Activated naive CD8-positive, alpha-beta T cell treated with anti-CD3 and anti-CD28 coated beads, Interleukin-2, amount 50 U/mL, for 24 hours (primary cell): ENCODE results near the gene UGT1A1.

Experiments used
- ATAC-seq: fragments of 150-1000 bp; cut with Tn5 transposase; one replicate; pipeline ENCODE4 v1.10.0; 2021
- DNase-seq: peaks from one replicate; pipeline ENCODE4 v3.0.0; 2021
- H3K27ac Mint-ChIP-seq: one replicate; pipeline ENCODE4 v1.8.0; 2021; ENCODE audit warnings: mild to moderate bottlenecking, mixed read lengths
- H3K27me3 Mint-ChIP-seq: one replicate; pipeline ENCODE4 v1.8.0; 2021; ENCODE audit warnings: mixed read lengths
- H3K36me3 Mint-ChIP-seq: one replicate; pipeline ENCODE4 v1.8.0; 2021; ENCODE audit warnings: low read depth, mixed read lengths
- H3K4me1 Mint-ChIP-seq: one replicate; pipeline ENCODE4 v1.8.0; 2021; ENCODE audit warnings: mixed read lengths
- H3K4me3 Mint-ChIP-seq: one replicate; pipeline ENCODE4 v1.8.0; 2021; ENCODE audit warnings: mild to moderate bottlenecking, moderate library complexity, mixed read lengths
- H3K9me3 Mint-ChIP-seq: one replicate; pipeline ENCODE4 v1.8.0; 2021; ENCODE audit warnings: mixed read lengths

The UGT1A1 gene

DNA sequence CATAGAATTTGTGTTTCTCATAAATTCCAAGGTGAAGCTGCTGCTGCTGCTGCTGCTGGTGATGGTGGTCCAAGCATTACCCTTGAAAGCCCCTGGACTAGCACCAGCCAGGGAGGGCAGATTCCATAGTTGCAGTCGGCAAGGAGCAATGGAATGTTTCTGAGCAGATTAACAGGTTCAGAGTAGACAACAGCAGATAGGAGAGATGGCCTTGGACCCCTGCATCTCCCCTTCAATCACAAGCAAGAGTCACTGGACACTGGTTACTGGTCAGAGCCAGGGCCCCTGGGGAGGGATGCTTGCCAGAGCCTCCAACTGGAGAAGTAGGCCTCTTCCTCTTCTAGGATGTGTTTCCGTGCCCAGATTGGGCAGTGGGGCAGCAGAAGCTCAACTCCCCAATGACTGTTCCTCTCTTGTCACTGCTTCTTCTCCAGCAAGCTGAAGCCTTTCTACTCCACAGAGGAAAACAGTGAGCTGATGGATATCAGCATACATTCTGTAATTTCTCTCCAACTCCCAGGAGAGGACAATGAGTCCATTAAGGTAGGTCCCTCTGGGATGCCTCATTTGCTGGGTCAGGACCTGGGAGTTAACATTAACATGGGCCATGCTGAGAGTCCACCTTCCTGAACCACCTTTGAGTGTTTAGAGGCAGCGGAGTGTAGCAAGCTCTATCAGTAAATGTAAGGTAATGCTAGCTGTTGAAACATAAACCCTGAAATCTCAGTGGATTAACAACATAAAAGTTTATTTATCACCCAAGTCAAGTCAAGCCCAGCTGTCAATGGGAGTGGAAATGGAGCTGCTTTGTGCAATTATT, 53.4 kb downstream of the UGT1A1 start:
- H3K9me3 Mint-ChIP-seq, result no peaks in the 10 kb centered on the region
- peaks cover 10% of the 10 kb centered on the region for H3K27me3 Mint-ChIP-seq
- DNase-seq (no peak), ATAC-seq (no peak)
- H3K27ac Mint-ChIP-seq, result no peak overlapping the region
- no peaks in the 10 kb centered on the region for H3K36me3 Mint-ChIP-seq
- no peaks in the 10 kb centered on the region for H3K4me1 Mint-ChIP-seq
- no peak overlapping the region for H3K4me3 Mint-ChIP-seq

DNA sequence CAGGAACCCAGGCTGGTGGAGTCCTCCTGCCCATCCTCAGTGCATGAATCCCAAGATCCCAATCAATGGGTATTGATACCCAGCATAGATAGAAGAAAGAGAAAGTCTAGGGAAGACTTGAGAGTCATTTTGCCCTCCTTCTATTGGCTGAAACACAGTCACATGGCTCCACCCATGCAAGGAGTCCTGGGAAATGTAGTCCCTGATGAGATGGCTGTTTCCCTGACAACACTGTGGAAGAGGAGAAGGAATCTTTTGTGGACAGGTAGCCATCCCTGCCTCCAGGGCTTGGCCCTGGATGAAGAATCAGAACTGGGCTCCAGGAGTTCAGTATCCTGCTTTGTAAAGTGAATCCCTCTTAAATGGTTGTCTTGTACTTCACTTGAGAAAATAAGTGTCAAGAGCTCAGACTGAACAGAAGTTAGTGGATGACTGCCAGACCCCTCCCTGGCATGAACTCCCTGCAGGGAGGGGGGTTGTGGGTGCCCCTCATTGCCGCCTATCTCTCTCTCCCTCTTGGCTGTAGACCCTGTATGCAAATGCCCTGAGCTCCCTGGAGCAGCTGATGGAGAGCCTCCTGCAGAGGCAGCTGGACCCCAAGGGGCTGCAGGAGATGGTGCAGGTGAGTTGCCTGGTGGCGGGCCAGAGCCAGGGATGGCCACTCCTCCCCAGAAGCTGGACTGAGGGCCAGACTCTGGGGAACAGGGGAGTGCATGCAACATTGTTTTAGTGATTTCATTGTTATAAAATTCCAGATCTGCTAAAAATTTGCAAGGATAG, 54.2 kb downstream of the UGT1A1 start:
- no peak overlapping the region for H3K4me3 Mint-ChIP-seq
- no peaks in the 10 kb centered on the region for H3K9me3 Mint-ChIP-seq
- H3K36me3 Mint-ChIP-seq, result no peaks in the 10 kb centered on the region
- no peak for DNase-seq
- ATAC-seq, result no peak
- peaks cover 10% of the 10 kb centered on the region for H3K27me3 Mint-ChIP-seq
- no peak overlapping the region for H3K27ac Mint-ChIP-seq
- no peaks in the 10 kb centered on the region for H3K4me1 Mint-ChIP-seq

DNA sequence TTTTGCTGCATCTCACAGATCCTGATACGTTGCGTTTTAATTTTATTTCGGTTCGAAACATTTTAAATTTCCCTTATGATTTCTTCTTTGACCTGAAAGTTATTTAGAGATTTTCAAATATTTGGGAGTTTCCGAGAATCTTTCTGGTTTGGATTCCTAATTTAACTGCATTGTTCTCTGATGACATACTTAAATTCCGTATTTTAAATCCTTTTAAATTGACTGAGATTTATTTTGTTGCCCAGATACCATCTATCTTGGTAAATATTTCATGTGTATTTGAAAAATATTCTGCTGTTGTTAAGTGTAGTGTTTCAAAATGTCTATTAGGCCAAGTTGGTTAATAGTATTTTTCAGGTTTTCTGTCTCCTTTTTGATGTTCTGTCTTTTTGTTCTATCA, 55.8 kb downstream of the UGT1A1 start:
- Mint-ChIP-seq H3K4me3 (no peak overlapping the region), H3K4me1 (no peaks in the 10 kb centered on the region), H3K9me3 (no peaks in the 10 kb centered on the region), H3K36me3 (no peaks in the 10 kb centered on the region), H3K27ac (no peak overlapping the region), H3K27me3 (peaks cover 5% of the 10 kb centered on the region)
- DNase-seq (no peak), ATAC-seq (no peak)

DNA sequence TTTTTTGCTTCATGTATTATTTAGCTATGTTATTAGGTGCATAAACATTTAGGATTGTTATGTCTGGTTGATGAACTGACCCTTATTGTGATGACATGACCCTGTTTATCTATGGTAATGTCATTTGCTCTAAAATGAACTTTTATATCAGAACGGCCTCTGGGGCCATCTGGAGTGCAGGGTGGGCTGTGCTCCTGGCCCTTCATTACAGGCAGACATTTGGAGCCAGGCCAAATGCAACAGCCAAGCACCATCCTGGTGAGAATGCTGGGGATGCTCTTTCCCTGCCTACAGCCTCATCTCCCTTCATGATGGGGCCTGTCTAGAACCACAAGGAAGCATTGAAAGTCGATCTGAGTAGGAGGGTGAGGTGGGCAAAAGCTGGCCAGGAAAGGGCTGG, 56.3 kb downstream of the UGT1A1 start:
- H3K4me3 Mint-ChIP-seq, result no peak overlapping the region
- peaks cover 5% of the 10 kb centered on the region for H3K27me3 Mint-ChIP-seq
- DNase-seq (no peak), ATAC-seq (no peak)
- no peaks in the 10 kb centered on the region for H3K4me1 Mint-ChIP-seq
- no peaks in the 10 kb centered on the region for H3K36me3 Mint-ChIP-seq
- H3K9me3 Mint-ChIP-seq, result no peaks in the 10 kb centered on the region
- no peak overlapping the region for H3K27ac Mint-ChIP-seq

DNA sequence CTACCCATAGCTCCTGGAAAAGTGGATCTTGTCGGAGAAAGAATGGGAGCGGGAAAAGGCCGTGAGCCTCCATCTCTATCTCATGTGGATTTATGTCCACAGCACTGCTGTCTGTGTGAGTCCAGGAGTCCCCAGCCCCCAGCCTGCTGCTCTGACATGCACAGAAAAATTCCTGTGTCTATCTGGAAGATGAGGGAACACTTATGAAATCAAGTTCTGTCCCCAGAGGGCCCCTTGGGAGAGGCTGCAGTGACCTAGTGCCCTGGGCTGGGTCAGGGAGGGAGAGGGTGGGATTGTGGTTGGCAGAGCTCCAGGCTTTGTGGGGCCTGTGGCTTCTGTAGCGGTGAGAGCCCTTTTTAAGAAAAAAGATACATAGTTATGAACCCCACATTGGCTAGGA, 56.7 kb downstream of the UGT1A1 start:
- Mint-ChIP-seq H3K4me3 (no peak overlapping the region), H3K9me3 (no peaks in the 10 kb centered on the region), H3K27ac (no peak overlapping the region), H3K4me1 (no peaks in the 10 kb centered on the region), H3K36me3 (no peaks in the 10 kb centered on the region), H3K27me3 (peaks cover 5% of the 10 kb centered on the region)
- ATAC-seq (no peak), DNase-seq (no peak)

DNA sequence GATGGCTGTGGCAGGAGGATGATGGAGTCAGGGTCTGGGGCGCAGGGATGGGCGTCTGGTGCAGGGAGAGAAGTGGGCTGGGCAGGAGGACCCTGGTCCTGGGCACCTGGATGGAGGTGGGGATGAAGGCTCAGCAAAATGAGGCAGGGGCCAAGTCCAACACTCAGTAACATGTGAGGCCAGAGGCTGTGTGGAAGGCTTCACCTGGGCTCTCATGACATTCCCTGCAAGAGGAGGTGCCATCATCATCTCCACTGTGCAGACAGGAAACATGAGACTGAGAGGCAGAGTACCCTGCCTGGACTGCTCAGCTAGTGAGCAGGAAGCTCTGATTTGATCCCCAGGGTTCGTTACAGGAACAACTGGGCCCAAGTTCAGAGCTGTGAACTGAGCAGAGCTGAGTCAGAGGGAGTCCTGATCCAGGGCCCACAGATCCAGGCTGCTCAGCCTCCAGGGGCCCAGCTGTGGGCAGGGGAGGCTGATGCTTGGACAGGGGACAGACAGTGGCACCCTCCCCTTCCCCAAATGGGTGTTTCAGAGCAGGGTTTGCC, 57.4 kb downstream of the UGT1A1 start:
- Mint-ChIP-seq H3K4me1 (no peaks in the 10 kb centered on the region), H3K27me3 (peaks cover 3% of the 10 kb centered on the region), H3K27ac (no peak overlapping the region), H3K9me3 (no peaks in the 10 kb centered on the region), H3K36me3 (no peaks in the 10 kb centered on the region), H3K4me3 (no peak overlapping the region)
- no peak for ATAC-seq
- no peak for DNase-seq

DNA sequence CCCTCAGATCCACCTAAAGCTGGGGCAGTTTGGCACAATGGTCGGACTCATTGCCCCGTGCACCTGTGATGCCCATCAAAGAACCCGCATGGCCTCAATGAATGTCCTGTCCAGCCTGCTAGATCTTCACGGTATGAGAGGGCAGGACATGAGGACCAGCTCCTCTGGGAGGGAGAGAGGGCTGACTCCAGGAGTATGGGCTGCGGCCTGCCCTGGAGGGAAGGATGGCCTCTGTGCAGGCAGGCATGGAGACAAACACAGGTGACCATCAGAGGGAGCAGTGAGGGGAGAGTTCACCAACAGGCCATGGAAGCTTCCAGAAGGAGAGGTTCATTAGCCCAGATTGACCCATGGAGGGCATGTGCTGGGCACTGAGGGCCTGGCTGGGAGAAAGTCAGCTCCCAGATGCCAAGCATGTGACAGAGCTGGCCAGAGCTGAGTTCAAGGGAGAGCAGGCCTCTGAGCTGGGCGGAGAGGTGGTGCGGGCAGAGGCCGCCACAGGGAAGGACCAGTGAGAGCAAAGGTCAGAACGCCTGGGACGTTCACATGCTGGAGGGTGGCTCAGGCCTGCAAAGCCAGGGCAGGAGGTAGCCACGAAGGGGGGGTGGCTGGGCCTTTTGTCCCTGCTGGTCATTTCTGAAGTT, 58.0 kb downstream of the UGT1A1 start:
- no peak overlapping the region for H3K27ac Mint-ChIP-seq
- no peak overlapping the region for H3K4me3 Mint-ChIP-seq
- no peaks in the 10 kb centered on the region for H3K9me3 Mint-ChIP-seq
- H3K36me3 Mint-ChIP-seq, result no peaks in the 10 kb centered on the region
- peaks cover 3% of the 10 kb centered on the region for H3K27me3 Mint-ChIP-seq
- DNase-seq (no peak), ATAC-seq (no peak)
- H3K4me1 Mint-ChIP-seq, result no peaks in the 10 kb centered on the region

DNA sequence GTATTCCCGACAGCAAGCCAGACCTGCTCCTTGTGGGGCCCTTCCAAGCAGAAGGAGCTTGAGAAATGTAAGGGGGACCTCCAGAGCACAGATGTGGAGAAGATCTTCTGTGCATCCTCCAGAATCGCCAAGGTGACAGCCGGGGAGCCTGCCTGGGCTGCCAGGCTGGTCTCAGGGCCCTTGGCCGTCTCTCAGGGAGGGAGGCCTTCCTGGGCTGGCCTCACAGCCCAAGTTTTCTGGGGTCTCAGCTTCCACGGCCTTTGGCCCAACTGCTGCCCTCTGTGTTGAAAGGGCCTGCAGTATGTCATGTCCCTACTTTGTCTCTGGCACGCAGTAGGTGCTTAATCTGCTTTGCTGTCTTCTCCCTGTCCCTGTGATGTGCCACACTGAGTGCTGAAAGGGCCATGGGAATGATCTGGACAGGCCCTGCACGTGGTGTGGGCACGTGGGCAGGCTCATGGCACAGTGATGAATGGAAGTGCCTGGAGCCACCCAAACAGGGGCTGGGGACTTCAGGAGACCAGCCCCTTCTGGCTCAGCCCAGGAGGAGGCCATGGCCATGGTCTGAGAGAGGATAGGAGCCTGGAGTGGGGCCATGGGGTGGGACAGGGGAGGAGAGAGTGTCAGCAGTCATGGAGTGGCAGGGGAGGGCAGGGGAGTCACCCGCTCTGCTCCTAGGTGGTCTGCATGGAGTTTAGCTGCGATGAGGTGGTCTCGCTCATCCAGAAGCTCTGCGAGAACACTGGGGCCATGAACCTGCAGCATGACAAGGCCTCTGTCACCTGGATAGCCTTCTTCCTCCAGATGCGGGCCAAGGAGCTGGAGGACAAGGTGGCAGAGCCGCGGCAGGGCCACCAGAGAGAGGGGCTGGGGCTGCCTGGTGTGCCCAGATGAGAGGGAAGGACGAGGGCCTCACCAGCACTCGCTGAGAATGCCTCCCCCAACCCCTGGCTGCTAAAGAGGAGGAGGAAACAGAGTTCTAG, 58.9 kb downstream of the UGT1A1 start:
- no peak overlapping the region for H3K4me3 Mint-ChIP-seq
- H3K27me3 Mint-ChIP-seq, result peaks cover 3% of the 10 kb centered on the region
- no peaks in the 10 kb centered on the region for H3K9me3 Mint-ChIP-seq
- ATAC-seq, result no peak
- H3K27ac Mint-ChIP-seq, result no peak overlapping the region
- DNase-seq, result no peak
- no peaks in the 10 kb centered on the region for H3K4me1 Mint-ChIP-seq
- H3K36me3 Mint-ChIP-seq, result no peaks in the 10 kb centered on the region

DNA sequence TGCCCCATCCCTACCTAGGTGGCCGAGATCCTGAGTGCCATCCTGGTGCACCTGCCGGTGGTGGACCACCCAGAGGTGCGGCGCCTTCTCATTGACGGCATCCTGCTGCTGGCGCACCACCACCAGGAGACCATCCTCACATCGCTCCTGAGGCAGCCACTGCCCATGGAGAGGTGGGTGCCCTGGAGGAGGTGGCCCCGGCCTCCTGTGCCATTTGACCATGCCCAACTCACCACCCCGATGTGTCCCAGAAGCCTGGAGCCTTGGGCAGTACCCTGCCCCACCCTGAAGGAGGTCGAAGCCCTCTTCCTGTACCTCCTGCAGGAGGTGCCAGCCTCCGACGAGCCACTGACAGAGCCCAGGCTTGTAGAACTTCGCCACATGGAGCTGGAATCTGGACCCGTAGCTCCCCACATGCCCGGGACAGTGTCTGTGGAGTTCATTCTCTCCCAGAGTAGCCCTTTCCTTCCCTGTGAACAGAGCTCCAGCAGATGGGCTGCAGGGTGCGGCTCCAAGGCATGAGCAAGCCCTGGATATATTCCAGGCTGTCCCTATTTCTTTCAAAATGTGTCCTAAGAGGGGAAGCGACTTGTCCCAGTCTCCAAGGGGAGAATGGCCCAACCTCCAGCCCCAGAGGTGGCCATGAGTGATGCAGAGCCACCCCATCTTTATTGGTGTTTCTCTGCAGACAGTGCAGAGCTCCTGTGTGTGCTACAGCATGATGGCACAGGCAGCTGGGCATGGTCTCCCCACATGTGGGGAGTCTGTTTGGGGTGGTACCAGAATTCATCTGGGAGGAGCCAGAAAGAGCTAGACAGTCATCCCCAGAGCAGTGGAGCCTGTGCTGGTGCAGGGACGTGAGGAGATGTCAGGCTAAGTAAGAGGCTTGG, 60.1 kb downstream of the UGT1A1 start:
- DNase-seq (no peak), ATAC-seq (no peak)
- no peak overlapping the region for H3K27ac Mint-ChIP-seq
- no peaks in the 10 kb centered on the region for H3K36me3 Mint-ChIP-seq
- H3K4me3 Mint-ChIP-seq, result no peak overlapping the region
- no peaks in the 10 kb centered on the region for H3K9me3 Mint-ChIP-seq
- H3K27me3 Mint-ChIP-seq, result peaks cover 3% of the 10 kb centered on the region
- H3K4me1 Mint-ChIP-seq, result no peaks in the 10 kb centered on the region

DNA sequence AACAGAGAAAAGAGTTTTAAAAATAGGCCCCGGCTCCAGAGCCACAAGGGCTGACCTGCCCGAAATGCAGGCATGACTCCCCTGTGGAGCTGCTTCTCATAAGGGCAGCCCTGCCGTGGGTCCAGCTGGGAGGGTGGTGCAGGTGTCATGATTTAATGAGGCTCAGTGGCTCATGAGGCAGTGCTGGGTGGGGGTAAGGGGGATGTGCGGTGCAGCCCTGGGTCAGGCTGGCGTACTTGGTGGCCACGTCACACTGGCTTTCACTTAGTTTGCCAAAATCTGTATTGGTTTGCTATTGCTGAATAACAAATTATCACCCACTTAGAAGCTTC, 60.7 kb downstream of the UGT1A1 start:
- Mint-ChIP-seq H3K9me3 (no peaks in the 10 kb centered on the region), H3K36me3 (no peaks in the 10 kb centered on the region), H3K27ac (no peak overlapping the region), H3K4me1 (no peaks in the 10 kb centered on the region), H3K4me3 (no peak overlapping the region), H3K27me3 (peaks cover 5% of the 10 kb centered on the region)
- no peak for ATAC-seq
- DNase-seq, result no peak

DNA sequence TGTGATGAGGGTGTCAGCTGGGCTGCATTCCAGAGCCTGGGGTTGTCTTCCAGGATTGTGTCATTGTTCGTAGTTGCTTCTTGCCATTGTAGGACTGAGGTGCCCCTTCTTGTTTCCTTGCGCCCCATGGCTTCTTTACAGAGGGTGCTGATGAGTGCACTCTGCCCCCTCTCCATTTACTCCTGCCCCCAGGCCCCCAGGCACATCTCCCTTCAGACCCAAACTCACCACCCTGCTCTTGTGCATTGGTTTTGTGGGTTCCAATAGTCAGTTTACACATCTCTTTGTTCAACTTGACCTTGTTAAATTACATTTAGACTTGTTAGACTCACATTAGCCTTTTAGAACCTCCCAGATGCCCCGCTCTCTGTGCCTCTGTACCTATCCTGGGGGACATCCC, 61.1 kb downstream of the UGT1A1 start:
- H3K9me3 Mint-ChIP-seq, result no peaks in the 10 kb centered on the region
- H3K27ac Mint-ChIP-seq, result no peak overlapping the region
- DNase-seq, result no peak
- H3K4me1 Mint-ChIP-seq, result no peaks in the 10 kb centered on the region
- no peak overlapping the region for H3K4me3 Mint-ChIP-seq
- no peak for ATAC-seq
- H3K27me3 Mint-ChIP-seq, result peaks cover 7% of the 10 kb centered on the region
- no peaks in the 10 kb centered on the region for H3K36me3 Mint-ChIP-seq

DNA sequence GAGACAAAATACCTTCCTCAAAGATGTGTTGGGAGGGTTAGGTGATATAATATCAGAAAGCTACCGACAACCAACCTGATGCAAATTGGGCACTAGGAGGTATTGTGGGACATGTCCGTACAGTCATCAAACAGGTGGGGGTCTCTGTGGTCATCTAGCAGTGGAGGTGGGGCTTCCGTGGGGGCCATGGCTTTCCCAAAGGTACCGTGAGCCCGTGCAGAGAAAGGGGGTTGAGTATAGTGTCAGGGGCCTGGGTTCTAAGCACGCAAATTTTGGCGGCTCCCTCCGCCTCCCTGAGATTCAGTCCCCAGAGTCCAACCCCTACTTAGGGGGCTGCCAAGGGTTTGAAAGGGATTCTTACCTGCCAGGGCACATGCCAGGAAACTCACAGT, 61.6 kb downstream of the UGT1A1 start:
- H3K4me3 Mint-ChIP-seq, result no peak overlapping the region
- DNase-seq (no peak), ATAC-seq (no peak)
- no peaks in the 10 kb centered on the region for H3K9me3 Mint-ChIP-seq
- no peak overlapping the region for H3K27ac Mint-ChIP-seq
- H3K4me1 Mint-ChIP-seq, result no peaks in the 10 kb centered on the region
- H3K36me3 Mint-ChIP-seq, result no peaks in the 10 kb centered on the region
- peaks cover 8% of the 10 kb centered on the region for H3K27me3 Mint-ChIP-seq

DNA sequence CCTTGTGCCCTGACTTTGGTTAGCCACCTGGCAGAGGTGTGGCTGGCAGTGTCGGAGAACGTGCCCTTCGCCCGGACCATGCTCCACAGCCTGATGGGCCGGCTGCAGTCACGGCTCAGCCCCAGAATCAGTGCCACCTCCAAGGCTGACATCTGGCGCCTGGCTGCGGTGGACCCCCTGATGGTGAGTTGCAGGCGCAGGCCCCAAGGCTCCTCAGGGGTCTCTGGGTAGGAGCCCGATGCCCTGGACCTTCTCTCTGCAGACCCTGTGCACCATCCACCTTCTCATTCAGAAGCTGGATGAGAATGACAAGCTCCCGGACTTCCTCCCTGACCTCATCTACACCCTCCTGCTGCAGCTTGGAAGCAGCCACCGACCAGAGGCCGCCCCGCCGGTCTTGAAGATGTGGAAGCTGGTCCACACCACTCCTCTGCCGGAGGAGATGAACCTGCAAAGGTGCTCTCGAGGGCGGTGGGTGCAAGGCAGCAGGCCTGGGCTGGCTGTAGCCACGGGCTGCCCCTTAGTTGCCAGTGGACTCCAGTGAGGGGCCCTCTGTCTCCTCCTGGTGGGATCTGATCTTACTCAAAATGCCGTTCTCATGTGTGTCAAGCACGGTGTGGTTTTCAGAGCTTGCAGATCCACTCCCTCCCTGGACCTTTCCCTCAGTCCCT, 62.2 kb downstream of the UGT1A1 start:
- Mint-ChIP-seq H3K36me3 (no peaks in the 10 kb centered on the region), H3K4me1 (no peaks in the 10 kb centered on the region), H3K4me3 (no peak overlapping the region), H3K27me3 (peaks cover 8% of the 10 kb centered on the region), H3K27ac (no peak overlapping the region), H3K9me3 (no peaks in the 10 kb centered on the region)
- DNase-seq (no peak), ATAC-seq (no peak)
